CD4-positive, alpha-beta T cell (primary cell): Measurements from ENCODE around the gene ITGAD. TPM values are rescaled to one million over a fixed set of nuclear protein-coding genes. Genes with fewer than 3 reads are reported as not detected.

Experiments
- ATAC-seq: fragments of 200-7000 bp; cut with Tn5 transposase; one replicate; pipeline ENCODE4 v1.10.0; 2022; ENCODE audit warnings: mild to moderate bottlenecking; ENCODE audit not compliant: poor library complexity
- CTCF ChIA-PET: fragments of 350-600 bp; sonication (Branson Sonifier 250); formaldehyde crosslinking; loops from one replicate; lab custom pipeline; 2021; ENCODE audit warnings: antibody characterized with exemption, inconsistent platforms; lab: Charles Lee
- POLR2A ChIA-PET: fragments of 350-600 bp; sonication (Branson Sonifier 250); formaldehyde crosslinking; loops from one replicate; lab custom pipeline; 2021; ENCODE audit warnings: antibody characterized with exemption, inconsistent platforms; lab: Charles Lee
- DNase-seq, 14 experiments: peaks; one replicate each; pipeline ENCODE4 v3.0.0-alpha.2; 2013 to 2020; ENCODE audit warnings: mixed read lengths in 2 of 14
- H3K27ac ChIP-seq, 2 donors: one replicate each; pipeline versions ENCODE4 v1.5.1 to v1.7.0; 2013; ENCODE audit warnings: low read length in 2 of 2, low read depth in 1 of 2, mild to moderate bottlenecking in 1 of 2
- H3K27me3 ChIP-seq, 2 experiments: 1 replicate in 1 of 2; 2 replicates in 1 of 2; pipeline versions ENCODE4 v1.6.1 to v1.7.0; 2013; ENCODE audit warnings: low read length in 2 of 2, control low read depth in 1 of 2, mild to moderate bottlenecking in 1 of 2, moderate library complexity in 1 of 2; ENCODE audit not compliant: insufficient read depth in 2 of 2, control insufficient read depth in 1 of 2
- H3K36me3 ChIP-seq: one replicate; pipeline ENCODE4 v1.6.1; 2013; ENCODE audit warnings: low read length, control low read depth; ENCODE audit not compliant: insufficient read depth
- H3K4me1 ChIP-seq: one replicate; pipeline ENCODE4 v1.6.1; 2013; ENCODE audit warnings: low read length, control low read depth; ENCODE audit not compliant: insufficient read depth
- H3K4me3 ChIP-seq: one replicate; pipeline ENCODE4 v1.5.1; 2013; ENCODE audit warnings: mild to moderate bottlenecking, low read length, moderate library complexity
- H3K9me3 ChIP-seq, 2 experiments: 1 replicate in 1 of 2; 2 replicates in 1 of 2; pipeline versions ENCODE4 v1.6.1 to v1.7.0; 2013; ENCODE audit warnings: low read length in 2 of 2, mild to moderate bottlenecking in 2 of 2, control low read depth in 1 of 2, moderate library complexity in 1 of 2; ENCODE audit not compliant: control insufficient read depth in 1 of 2, insufficient read depth in 1 of 2
- H3K27ac Mint-ChIP-seq: one replicate; pipeline ENCODE4 v1.8.0; 2020; ENCODE audit warnings: mixed read lengths
- H3K27me3 Mint-ChIP-seq: one replicate; pipeline ENCODE4 v1.8.0; 2021; ENCODE audit warnings: mixed read lengths
- H3K36me3 Mint-ChIP-seq: one replicate; pipeline ENCODE4 v1.8.0; 2021; ENCODE audit warnings: low read depth, mixed read lengths
- H3K4me1 Mint-ChIP-seq: one replicate; pipeline ENCODE4 v1.8.0; 2021; ENCODE audit warnings: low read depth, mixed read lengths
- H3K4me3 Mint-ChIP-seq: one replicate; pipeline ENCODE4 v1.8.0; 2020; ENCODE audit warnings: mild to moderate bottlenecking, mixed read lengths
- H3K9me3 Mint-ChIP-seq: one replicate; pipeline ENCODE4 v1.8.0; 2020; ENCODE audit warnings: mixed read lengths
- CTCF ChIP-seq: fragments of 200-600 bp; IDR thresholded peaks from one replicate; pipeline ENCODE4 v1.8.0; 2022; ENCODE audit warnings: antibody characterized with exemption, mild to moderate bottlenecking
- intact Hi-C, 2 experiments: fragments of 100-400 bp; cut with DNase I in 1 of 2; cut with micrococcal nuclease in 1 of 2; formaldehyde crosslinking; loops; one replicate each; pipeline versions ENCODE4 v1.15.1 to v1.9.0; 2023 to 2025; cut with DNase I, micrococcal nuclease
- total RNA-seq, 174 experiments: library from RNA in 2 of 174; stranded (reverse) in 2 of 174; gene quantifications; one replicate each; pipeline ENCODE4 v1.2.3 and lab custom pipeline; 2021 to 2026

Gene ITGAD
- total RNA-seq, 2 experiments from 2014 or later: not detected

DNA sequence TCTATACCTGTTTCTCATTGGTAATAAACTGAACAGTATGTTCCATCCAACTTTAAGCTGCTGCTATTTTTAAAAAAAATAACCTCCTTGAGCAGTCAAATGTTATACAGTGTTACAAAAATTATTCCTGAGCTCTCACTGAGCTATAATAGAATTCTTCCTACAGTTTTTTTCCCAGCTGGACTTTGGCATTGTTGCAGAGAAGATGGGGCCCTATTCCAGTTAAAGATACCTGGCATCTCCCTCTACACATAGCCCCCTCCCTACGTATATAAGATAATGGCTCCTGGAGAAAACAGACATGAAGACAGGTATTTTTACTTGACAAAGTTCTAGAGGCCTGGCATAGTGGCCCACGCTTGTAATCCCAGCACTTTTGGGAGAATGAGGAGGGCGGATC is 36.7 kb downstream of the ITGAD start:
- Histone ChIP-seq H3K4me3 (no peak overlapping the region), H3K9me3 (peaks cover 0 to 8% of the 10 kb centered on the region in 2 experiments), H3K4me1 (peaks cover 12% of the 10 kb centered on the region), H3K36me3 (no peaks in the 10 kb centered on the region), H3K27ac (no peak overlapping the region), H3K27me3 (no peaks in the 10 kb centered on the region)
- ATAC-seq (no peak), DNase-seq (no peak)
- Mint-ChIP-seq H3K4me1 (no peaks in the 10 kb centered on the region), H3K27me3 (no peaks in the 10 kb centered on the region), H3K36me3 (no peaks in the 10 kb centered on the region), H3K27ac (no peak overlapping the region), H3K9me3 (no peaks in the 10 kb centered on the region), H3K4me3 (no peak overlapping the region)
- TF ChIP-seq CTCF: no peak
- ChIA-PET POLR2A (interaction anchor here (0.8 kb wide), 1 partner anchor 102 kb away, joined by 3 read pairs; no protein-coding TSS in a partner anchor), CTCF (no interaction called here)
- intact Hi-C loops: no loop called here

DNA sequence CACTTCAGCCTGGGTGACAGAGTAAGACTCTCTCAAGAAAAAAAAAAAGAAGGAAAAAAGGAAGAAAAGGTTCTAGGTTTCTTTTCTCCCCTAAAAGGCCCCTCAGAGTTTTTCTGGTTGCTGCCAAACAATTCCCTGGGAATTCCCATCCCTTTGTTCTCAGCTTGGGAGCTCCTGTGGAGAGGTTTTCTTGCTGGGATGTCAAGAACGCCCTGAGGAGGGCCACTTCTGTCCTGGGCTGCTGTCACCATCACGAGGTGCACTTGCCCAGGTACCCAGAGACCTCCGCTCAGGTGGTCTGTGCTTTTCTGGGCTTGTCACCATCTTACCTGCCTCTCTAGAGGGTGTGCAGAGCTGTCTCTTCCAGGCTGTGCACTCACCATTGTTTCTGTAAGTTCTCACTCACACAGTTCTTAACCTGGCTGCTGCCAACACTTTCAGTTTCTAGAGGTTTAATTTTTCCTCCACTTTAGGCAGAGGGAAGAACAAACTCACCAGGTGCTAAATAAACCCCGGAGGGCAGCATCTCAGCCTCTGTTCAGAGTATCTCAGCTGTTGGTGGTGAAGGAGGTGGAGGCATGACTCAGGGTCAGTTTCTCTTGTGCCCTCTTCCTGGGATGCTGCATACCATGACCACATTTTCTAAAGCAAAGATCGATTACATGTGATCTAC is 37.4 kb downstream of the ITGAD start:
- H3K27me3 Mint-ChIP-seq: no peaks in the 10 kb centered on the region
- ATAC-seq: no peak
- H3K36me3 Mint-ChIP-seq: no peaks in the 10 kb centered on the region
- peaks cover 12% of the 10 kb centered on the region for H3K4me1 ChIP-seq
- intact Hi-C loops: no loop called here
- H3K4me1 Mint-ChIP-seq: no peaks in the 10 kb centered on the region
- no peaks in the 10 kb centered on the region for H3K27me3 ChIP-seq
- no peaks in the 10 kb centered on the region for H3K36me3 ChIP-seq
- H3K9me3 Mint-ChIP-seq: no peaks in the 10 kb centered on the region
- H3K27ac ChIP-seq: no peak overlapping the region
- ChIA-PET POLR2A (no interaction called here), CTCF (no interaction called here)
- no peak overlapping the region for H3K4me3 Mint-ChIP-seq
- no peak overlapping the region for H3K4me3 ChIP-seq
- H3K9me3 ChIP-seq: peaks cover 0 to 8% of the 10 kb centered on the region in 2 experiments
- H3K27ac Mint-ChIP-seq: no peak overlapping the region
- no peak for DNase-seq
- no peak for TF ChIP-seq CTCF

GRCh38 chr16:31435341-31436220 is 42.4 kb downstream of the ITGAD start:
- Mint-ChIP-seq H3K4me3 (no peak overlapping the region), H3K9me3 (no peaks in the 10 kb centered on the region), H3K4me1 (no peaks in the 10 kb centered on the region), H3K27ac (no peak overlapping the region), H3K36me3 (no peaks in the 10 kb centered on the region), H3K27me3 (no peaks in the 10 kb centered on the region)
- intact Hi-C loops: no loop called here
- no peaks in the 10 kb centered on the region for H3K4me1 ChIP-seq
- no peaks in the 10 kb centered on the region for H3K27me3 ChIP-seq
- POLR2A ChIA-PET: no interaction called here
- CTCF ChIA-PET: no interaction called here
- DNase-seq (no peak), ATAC-seq (no peak)
- no peak for TF ChIP-seq CTCF
- no peak overlapping the region for H3K4me3 ChIP-seq
- H3K27ac ChIP-seq: no peak overlapping the region
- H3K9me3 ChIP-seq: no peaks in the 10 kb centered on the region
- no peaks in the 10 kb centered on the region for H3K36me3 ChIP-seq
